ENCODE results near the gene ZNF292.

Gene ZNF292

GRCh38 chr6:87241304-87241703, 85.9 kb downstream of the ZNF292 start:
- no peaks in the 10 kb centered on the region for H3K27me3 ChIP-seq (replicated peaks)
- DNase-seq: no peak
- peaks cover 7% of the 10 kb centered on the region for H3K36me3 ChIP-seq (replicated peaks)
- no peak for TF ChIP-seq CTCF (IDR thresholded peaks at IDR 0.05; ENCODE audit: low read depth, low read length, missing control alignments)
- no peak overlapping the region for H3K27ac ChIP-seq
- H3K4me3 ChIP-seq (ENCODE audit: low read depth, low read length): no peak overlapping the region
- in situ Hi-C loops (cut with HindIII; ENCODE audit: low pct_ligation_motif_present, low sequenced_read_pairs): no loop called here

GRCh38 chr6:87242311-87242710, 86.9 kb downstream of the ZNF292 start:
- in situ Hi-C loops (cut with HindIII; ENCODE audit: low pct_ligation_motif_present, low sequenced_read_pairs): no loop called here
- no peak for DNase-seq
- H3K27me3 ChIP-seq (replicated peaks): no peaks in the 10 kb centered on the region
- H3K36me3 ChIP-seq (replicated peaks): peaks cover 11% of the 10 kb centered on the region
- no peak for TF ChIP-seq CTCF (IDR thresholded peaks at IDR 0.05; ENCODE audit: low read depth, low read length, missing control alignments)
- H3K4me3 ChIP-seq (ENCODE audit: low read depth, low read length): no peak overlapping the region
- no peak overlapping the region for H3K27ac ChIP-seq

- TF ChIP-seq CTCF (IDR thresholded peaks at IDR 0.05; ENCODE audit: low read depth, low read length, missing control alignments): no peak
- no peak overlapping the region for H3K4me3 ChIP-seq (ENCODE audit: low read depth, low read length)
- H3K27me3 ChIP-seq (replicated peaks): no peaks in the 10 kb centered on the region
- DNase-seq: no peak
- H3K36me3 ChIP-seq (replicated peaks): peaks cover 14% of the 10 kb centered on the region
- in situ Hi-C loops (cut with HindIII; ENCODE audit: low pct_ligation_motif_present, low sequenced_read_pairs): no loop called here
- no peak overlapping the region for H3K27ac ChIP-seq
Measured at GRCh38 chr6:87243812-87244211, 88.4 kb downstream of the ZNF292 start.

- TF ChIP-seq CTCF (IDR thresholded peaks at IDR 0.05; ENCODE audit: low read depth, low read length, missing control alignments): no peak
- Histone ChIP-seq H3K36me3 (replicated peaks) (peaks cover 14% of the 10 kb centered on the region), H3K27me3 (replicated peaks) (no peaks in the 10 kb centered on the region), H3K27ac (no peak overlapping the region), H3K4me3 (ENCODE audit: low read depth, low read length) (no peak overlapping the region)
- in situ Hi-C loops (cut with HindIII; ENCODE audit: low pct_ligation_motif_present, low sequenced_read_pairs): no loop called here
- DNase-seq: no peak
Measured at GRCh38 chr6:87244380-87244779, 89.0 kb downstream of the ZNF292 start.

GRCh38 chr6:87250019-87250418, 94.7 kb downstream of the ZNF292 start:
- H3K27me3 ChIP-seq (replicated peaks): no peaks in the 10 kb centered on the region
- no peak overlapping the region for H3K27ac ChIP-seq
- H3K36me3 ChIP-seq (replicated peaks): peaks cover 13% of the 10 kb centered on the region
- no peak for TF ChIP-seq CTCF (IDR thresholded peaks at IDR 0.05; ENCODE audit: low read depth, low read length, missing control alignments)
- no peak for DNase-seq
- H3K4me3 ChIP-seq (ENCODE audit: low read depth, low read length): no peak overlapping the region
- in situ Hi-C loops (cut with HindIII; ENCODE audit: low pct_ligation_motif_present, low sequenced_read_pairs): no loop called here

GRCh38 chr6:87251225-87251624, 95.9 kb downstream of the ZNF292 start:
- no peak overlapping the region for H3K4me3 ChIP-seq (ENCODE audit: low read depth, low read length)
- no peak for TF ChIP-seq CTCF (IDR thresholded peaks at IDR 0.05; ENCODE audit: low read depth, low read length, missing control alignments)
- in situ Hi-C loops (cut with HindIII; ENCODE audit: low pct_ligation_motif_present, low sequenced_read_pairs): no loop called here
- no peak overlapping the region for H3K27ac ChIP-seq
- no peak for DNase-seq
- H3K36me3 ChIP-seq (replicated peaks): peaks cover 15% of the 10 kb centered on the region
- H3K27me3 ChIP-seq (replicated peaks): no peaks in the 10 kb centered on the region
